MCF 10A (cell line): ENCODE data around the gene FNDC5. TPM values are rescaled to one million over a fixed set of nuclear protein-coding genes. Genes with fewer than 3 reads are reported as not detected.

Experiments
- BruUV-seq: library from RNA; stranded (reverse); fragments of 400-500 nt; replicated peaks from 2 replicates; lab custom pipeline; 2021; lab: Mats Ljungman, UMichigan
- CTCF ChIA-PET: fragments of 300-600 bp; sonication (Branson Sonifier 250); formaldehyde crosslinking; extraction: SDS; loops from one replicate; lab custom pipeline; 2021; ENCODE audit warnings: antibody characterized with exemption, inconsistent platforms; lab: Yijun Ruan, JAX
- POLR2A ChIA-PET: fragments of 300-600, 350-650 bp; sonication (Branson Sonifier 250); formaldehyde crosslinking; extraction: SDS; loops from one replicate; lab custom pipeline; 2020; ENCODE audit warnings: antibody characterized with exemption, inconsistent platforms; lab: Yijun Ruan, JAX
- DNase-seq: peaks from one replicate; pipeline ENCODE4 v3.0.0-alpha.2; 2018; ENCODE audit not compliant: unreplicated experiment
- H3K27ac Mint-ChIP-seq: one replicate; pipeline ENCODE4 v1.8.0; 2022; ENCODE audit warnings: mild to moderate bottlenecking, low read depth, mixed read lengths; ENCODE audit not compliant: unreplicated experiment
- H3K27me3 Mint-ChIP-seq: one replicate; pipeline ENCODE4 v1.8.0; 2022; ENCODE audit warnings: mixed read lengths; ENCODE audit not compliant: insufficient read depth, unreplicated experiment
- H3K36me3 Mint-ChIP-seq: one replicate; pipeline ENCODE4 v1.8.0; 2022; ENCODE audit warnings: mild to moderate bottlenecking, moderate library complexity, mixed read lengths; ENCODE audit not compliant: insufficient read depth, unreplicated experiment
- H3K4me1 Mint-ChIP-seq: one replicate; pipeline ENCODE4 v1.8.0; 2022; ENCODE audit warnings: mixed read lengths; ENCODE audit not compliant: insufficient read depth, unreplicated experiment
- H3K4me3 Mint-ChIP-seq: one replicate; pipeline ENCODE4 v1.8.0; 2022; ENCODE audit warnings: mild to moderate bottlenecking, moderate library complexity, mixed read lengths; ENCODE audit not compliant: unreplicated experiment
- H3K9me3 Mint-ChIP-seq: one replicate; pipeline ENCODE4 v1.8.0; 2022; ENCODE audit warnings: mixed read lengths; ENCODE audit not compliant: unreplicated experiment
- intact Hi-C: fragments of 100-400 bp; cut with micrococcal nuclease; formaldehyde crosslinking; loops from 2 replicates; pipeline ENCODE4 v1.14.1; 2022
- total RNA-seq: library from RNA; stranded (reverse); gene quantifications from 2 replicates; pipeline ENCODE4 v1.2.3, GENCODE V29; 2022
- TF ChIP-seq, protein P1 (sequence below): fragments of 200-600 bp; IDR thresholded peaks from one replicate; pipeline ENCODE4 v1.8.0; 2022; ENCODE audit warnings: antibody characterized with exemption, mild to moderate bottlenecking; ENCODE audit not compliant: unreplicated experiment

FNDC5 gene
- total RNA-seq, 1 experiment from 2014 or later, result not detected

DNA sequence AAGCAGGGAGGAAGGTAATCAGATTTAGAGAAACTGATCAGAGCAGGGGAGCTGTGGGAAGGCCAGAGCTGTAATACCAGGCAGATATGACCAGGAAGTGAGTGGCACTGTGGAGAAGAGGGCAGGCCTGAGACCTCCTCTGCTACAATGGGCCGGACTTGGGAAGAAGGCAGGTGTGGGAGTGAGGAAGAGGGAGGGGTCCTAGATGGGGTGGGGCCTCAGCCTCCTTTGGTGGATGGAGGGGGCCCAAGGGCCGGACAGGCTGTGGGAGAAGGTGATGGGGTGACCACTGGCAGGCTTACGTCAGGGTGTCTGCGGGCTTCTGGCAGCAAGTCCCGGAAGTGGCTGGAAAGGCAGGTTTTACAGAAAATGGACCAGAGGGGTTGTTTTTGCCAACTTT lies 10.6 kb upstream of the FNDC5 start:
- H3K27me3 Mint-ChIP-seq, result peaks cover 36% of the 10 kb centered on the region
- no peak for DNase-seq
- no peaks in the 10 kb centered on the region for H3K9me3 Mint-ChIP-seq
- TF ChIP-seq, protein P1, sequence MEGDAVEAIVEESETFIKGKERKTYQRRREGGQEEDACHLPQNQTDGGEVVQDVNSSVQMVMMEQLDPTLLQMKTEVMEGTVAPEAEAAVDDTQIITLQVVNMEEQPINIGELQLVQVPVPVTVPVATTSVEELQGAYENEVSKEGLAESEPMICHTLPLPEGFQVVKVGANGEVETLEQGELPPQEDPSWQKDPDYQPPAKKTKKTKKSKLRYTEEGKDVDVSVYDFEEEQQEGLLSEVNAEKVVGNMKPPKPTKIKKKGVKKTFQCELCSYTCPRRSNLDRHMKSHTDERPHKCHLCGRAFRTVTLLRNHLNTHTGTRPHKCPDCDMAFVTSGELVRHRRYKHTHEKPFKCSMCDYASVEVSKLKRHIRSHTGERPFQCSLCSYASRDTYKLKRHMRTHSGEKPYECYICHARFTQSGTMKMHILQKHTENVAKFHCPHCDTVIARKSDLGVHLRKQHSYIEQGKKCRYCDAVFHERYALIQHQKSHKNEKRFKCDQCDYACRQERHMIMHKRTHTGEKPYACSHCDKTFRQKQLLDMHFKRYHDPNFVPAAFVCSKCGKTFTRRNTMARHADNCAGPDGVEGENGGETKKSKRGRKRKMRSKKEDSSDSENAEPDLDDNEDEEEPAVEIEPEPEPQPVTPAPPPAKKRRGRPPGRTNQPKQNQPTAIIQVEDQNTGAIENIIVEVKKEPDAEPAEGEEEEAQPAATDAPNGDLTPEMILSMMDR, result no peak
- H3K36me3 Mint-ChIP-seq, result no peaks in the 10 kb centered on the region
- peaks cover 7% of the 10 kb centered on the region for H3K4me1 Mint-ChIP-seq
- ChIA-PET CTCF (interaction anchor here (1.3 to 1.7 kb wide), 3 partner anchors 9 to 22 kb away, joined by 3 to 5 read pairs (median 3); no protein-coding TSS in a partner anchor), POLR2A (no interaction called here)
- intact Hi-C loops, result no loop called here
- no peak overlapping the region for H3K4me3 Mint-ChIP-seq
- BruUV-seq, result no TSS peak
- H3K27ac Mint-ChIP-seq, result no peak overlapping the region

DNA sequence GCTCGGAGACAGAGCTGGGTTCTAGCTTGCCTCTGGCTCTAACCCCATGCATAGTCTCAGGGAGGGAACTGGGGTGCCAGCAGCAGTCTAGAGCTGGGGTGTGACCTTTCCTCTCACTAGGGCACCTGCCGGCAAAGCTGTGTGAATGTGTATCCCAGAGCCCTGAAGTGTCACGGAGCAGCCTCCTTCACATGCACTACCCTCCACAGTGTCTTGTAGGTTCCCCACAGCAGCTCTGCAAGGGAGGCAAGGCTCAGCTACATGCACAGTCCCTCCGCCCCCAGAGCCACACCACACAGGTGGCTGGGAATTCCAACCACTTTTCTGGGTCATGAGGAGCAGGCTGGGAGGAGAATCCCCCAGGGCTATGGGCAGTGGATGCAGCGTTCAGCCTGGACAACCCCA lies 7.9 kb upstream of the FNDC5 start:
- no peak for DNase-seq
- POLR2A ChIA-PET, result interaction anchor here (1.1 kb wide), 1 partner anchor 208 kb away, joined by 4 read pairs; no protein-coding TSS in a partner anchor
- intact Hi-C loops, result no loop called here

DNA sequence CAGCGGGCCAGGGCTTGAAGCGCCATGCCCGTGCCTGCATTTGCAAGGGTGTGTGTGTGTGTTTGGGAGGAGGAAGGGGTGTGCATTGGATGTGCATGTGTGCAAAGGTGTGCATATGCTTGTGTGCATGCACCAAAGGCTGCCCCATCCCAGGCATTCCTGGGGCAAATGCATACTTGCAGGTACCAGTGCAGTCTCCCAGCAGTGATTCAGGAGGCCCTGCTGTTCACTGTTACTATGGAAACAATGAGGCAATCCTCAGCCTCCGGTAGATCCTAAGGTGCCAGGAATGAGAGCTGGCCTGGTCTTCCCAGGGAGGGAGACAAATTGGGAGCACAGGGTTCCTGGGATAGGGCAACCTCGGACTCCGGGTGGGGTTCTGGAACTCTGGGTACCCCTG lies 7.5 kb upstream of the FNDC5 start:
- CTCF ChIA-PET, result interaction anchor here (0.6 to 0.7 kb wide), 3 partner anchors 131 to 363 kb away, joined by 3 read pairs; no protein-coding TSS in a partner anchor
- no peak overlapping the region for H3K4me3 Mint-ChIP-seq
- BruUV-seq, result no TSS peak
- peaks cover 7% of the 10 kb centered on the region for H3K4me1 Mint-ChIP-seq
- H3K9me3 Mint-ChIP-seq, result no peaks in the 10 kb centered on the region
- no peaks in the 10 kb centered on the region for H3K36me3 Mint-ChIP-seq
- intact Hi-C loops, result no loop called here
- peak; percentile 72 for DNase-seq
- POLR2A ChIA-PET, result interaction anchor here (1.1 kb wide), 1 partner anchor 208 kb away, joined by 4 read pairs; no protein-coding TSS in a partner anchor
- H3K27me3 Mint-ChIP-seq, result peaks cover 12% of the 10 kb centered on the region
- TF ChIP-seq, protein P1, result no peak
- no peak overlapping the region for H3K27ac Mint-ChIP-seq

More for the DNA sequence above, 7.9 kb upstream of the FNDC5 start:
- CTCF ChIA-PET, result interaction anchor here (0.6 to 0.7 kb wide), 4 partner anchors 130 to 479 kb away, joined by 3 to 6 read pairs (median 3); no protein-coding TSS in a partner anchor
- Mint-ChIP-seq H3K36me3 (no peaks in the 10 kb centered on the region), H3K9me3 (no peaks in the 10 kb centered on the region), H3K4me1 (peaks cover 7% of the 10 kb centered on the region), H3K27me3 (peaks cover 16% of the 10 kb centered on the region), H3K4me3 (no peak overlapping the region), H3K27ac (no peak overlapping the region)
- TF ChIP-seq, protein P1, result no peak
- no TSS peak for BruUV-seq

- POLR2A ChIA-PET, result no interaction called here
- Mint-ChIP-seq H3K27ac (no peak overlapping the region), H3K27me3 (peaks cover 11% of the 10 kb centered on the region), H3K4me1 (peaks cover 7% of the 10 kb centered on the region), H3K36me3 (no peaks in the 10 kb centered on the region), H3K4me3 (no peak overlapping the region), H3K9me3 (no peaks in the 10 kb centered on the region)
- CTCF ChIA-PET, result interaction anchor here (0.6 to 3.7 kb wide), 20 partner anchors 8 to 469 kb away, joined by 3 to 24 read pairs (median 4); partner anchors contain the start of gene HPCA
- no TSS peak for BruUV-seq
- intact Hi-C loops, result no loop called here
- DNase-seq, result peak; percentile 37
- TF ChIP-seq, protein P1, result no peak
Observed at GRCh38 chr1:32877211-32878110, 6.7 kb upstream of the FNDC5 start.
